K562 (cell line): ENCODE data around the gene CCDC192. TPM values are rescaled to one million over a fixed set of nuclear protein-coding genes. Genes with fewer than 3 reads are reported as not detected.

ENCODE experiments used
- FOXA3 ChIP-seq, 2 experiments: fragments of 450-650 bp in 1 of 2; sonication (generic) in 1 of 2; formaldehyde crosslinking; IDR thresholded peaks in 1 of 2; conservative IDR thresholded peaks in 1 of 2; 2 replicates each; pipeline versions ENCODE4 v1.4.0 to v1.8.0; 2020 to 2022; ENCODE audit warnings: mild to moderate bottlenecking in 2 of 2, missing genetic modification reagents in 1 of 2
- PHB ChIP-seq: fragments of 250-450 bp; sonication (Bioruptor Pico); IDR thresholded peaks from 2 replicates; pipeline ENCODE4 v1.5.0; 2021
- RBM22 ChIP-seq: fragments of 200-400 bp; formaldehyde crosslinking; IDR thresholded peaks from 2 replicates; pipeline ENCODE4 v1.6.1; 2018; ENCODE audit warnings: low read length, low read depth; ENCODE audit not compliant: poor library complexity, severe bottlenecking
- ZNF212 ChIP-seq: fragments of 450-650 bp; formaldehyde crosslinking; IDR thresholded peaks from 2 replicates; pipeline ENCODE4 v1.4.0; 2020; ENCODE audit warnings: mild to moderate bottlenecking
- polyA plus RNA-seq, 8 experiments: library from polyadenylated mRNA; depleted of rRNA in 4 of 8; stranded (reverse) in 5 of 8; unstranded in 3 of 8; fragments of >200 nt; fragmentation: Nextera tagmentation in 2 of 8; fragmentation: Illumina TruSeq in 1 of 8; extraction: Ambion mirVana in 2 of 8; extraction: Trizol in 1 of 8; gene quantifications; 2 replicates each; pipeline versions ENCODE4 v1.2.1 to v1.2.3, GENCODE V29; 2011 to 2014; ENCODE audit warnings: inconsistent platforms in 1 of 8, missing spikeins in 1 of 8
- total RNA-seq, 7 experiments: library from RNA; depleted of rRNA in 6 of 7; stranded (reverse); fragments of >200 nt in 6 of 7; fragmentation: Illumina TruSeq in 2 of 7; extraction: Trizol in 2 of 7; gene quantifications; 2 replicates each; pipeline versions ENCODE4 v1.2.1 to v1.2.3, GENCODE V29; 2011 to 2021; ENCODE audit warnings: low replicate concordance in 1 of 7
- TF ChIP-seq, protein P1 (sequence below), 2 experiments: fragments of 450-650 bp in 1 of 2; sonication (generic) in 1 of 2; formaldehyde crosslinking in 1 of 2; IDR thresholded peaks in 1 of 2; conservative IDR thresholded peaks in 1 of 2; 2 replicates each; pipeline versions ENCODE4 v1.6.1 to v1.8.1; 2016 to 2023; ENCODE audit warnings: mild to moderate bottlenecking in 2 of 2, moderate library complexity in 2 of 2, inconsistent platforms in 1 of 2, missing genetic modification reagents in 1 of 2
- TF ChIP-seq, protein P2 (sequence below): fragments of 250-450 bp; sonication (Bioruptor Pico); IDR thresholded peaks from 2 replicates; pipeline ENCODE4 v1.5.0; 2021; ENCODE audit warnings: mild to moderate bottlenecking, borderline replicate concordance
- TF ChIP-seq, protein P3 (sequence below): fragments of 450-650 bp; IDR thresholded peaks from 2 replicates; pipeline ENCODE4 v1.6.1; 2016; ENCODE audit warnings: borderline replicate concordance

Gene CCDC192
- total and polyA plus RNA-seq, 9 of the 15 experiments (the other 6 are each of a cell fraction or from before 2014, with no cell fraction given) = 0.21 to 0.66 (median 0.38) TPM; not detected in 2

DNA sequence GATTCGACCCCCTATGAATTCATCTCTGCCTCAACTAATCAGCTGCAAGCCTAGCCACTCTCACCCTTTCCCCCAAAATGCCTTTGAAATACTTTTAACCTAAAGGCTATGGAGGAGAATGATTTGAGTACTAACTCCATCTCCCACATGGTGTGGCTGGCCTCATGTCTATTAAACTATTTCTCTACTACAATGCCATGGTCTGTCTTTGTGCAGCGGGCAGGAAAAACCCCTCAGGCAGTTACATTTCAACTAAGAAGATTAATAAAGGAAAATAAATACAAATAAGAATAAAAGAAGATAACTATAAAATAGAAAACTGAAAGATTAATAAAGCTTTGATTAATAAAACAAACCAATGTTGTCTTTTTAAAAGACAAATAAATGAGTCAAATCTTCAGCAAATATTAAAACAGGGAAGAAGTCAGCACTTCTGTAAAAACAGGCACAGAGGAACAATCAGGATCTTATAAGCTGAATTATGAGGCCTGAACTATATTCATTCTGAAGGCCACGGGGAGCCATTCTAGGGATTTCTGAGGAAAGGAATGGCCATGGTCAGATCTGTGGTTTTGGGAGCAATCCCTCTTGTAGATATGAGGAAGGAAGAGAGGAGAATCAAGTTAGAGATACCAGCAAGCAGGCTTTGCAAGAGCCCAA is 264.3 kb downstream of the CCDC192 start (continued):
- TF ChIP-seq FOXA3 (CRISPR knock-in tag; conservative IDR thresholded peaks at IDR 0.05 in 1 of 2, IDR thresholded peaks at IDR 0.05 in 1 of 2) (no peak), ZNF212 (CRISPR knock-in tag) (no peak), RBM22 (no peak), PHB (no peak)
- TF ChIP-seq, protein P1, sequence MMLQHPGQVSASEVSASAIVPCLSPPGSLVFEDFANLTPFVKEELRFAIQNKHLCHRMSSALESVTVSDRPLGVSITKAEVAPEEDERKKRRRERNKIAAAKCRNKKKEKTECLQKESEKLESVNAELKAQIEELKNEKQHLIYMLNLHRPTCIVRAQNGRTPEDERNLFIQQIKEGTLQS (IDR thresholded peaks at IDR 0.05) = no peak
- TF ChIP-seq, protein P1 (CRISPR knock-in tag; conservative IDR thresholded peaks at IDR 0.05) = no peak
- TF ChIP-seq, protein P2, sequence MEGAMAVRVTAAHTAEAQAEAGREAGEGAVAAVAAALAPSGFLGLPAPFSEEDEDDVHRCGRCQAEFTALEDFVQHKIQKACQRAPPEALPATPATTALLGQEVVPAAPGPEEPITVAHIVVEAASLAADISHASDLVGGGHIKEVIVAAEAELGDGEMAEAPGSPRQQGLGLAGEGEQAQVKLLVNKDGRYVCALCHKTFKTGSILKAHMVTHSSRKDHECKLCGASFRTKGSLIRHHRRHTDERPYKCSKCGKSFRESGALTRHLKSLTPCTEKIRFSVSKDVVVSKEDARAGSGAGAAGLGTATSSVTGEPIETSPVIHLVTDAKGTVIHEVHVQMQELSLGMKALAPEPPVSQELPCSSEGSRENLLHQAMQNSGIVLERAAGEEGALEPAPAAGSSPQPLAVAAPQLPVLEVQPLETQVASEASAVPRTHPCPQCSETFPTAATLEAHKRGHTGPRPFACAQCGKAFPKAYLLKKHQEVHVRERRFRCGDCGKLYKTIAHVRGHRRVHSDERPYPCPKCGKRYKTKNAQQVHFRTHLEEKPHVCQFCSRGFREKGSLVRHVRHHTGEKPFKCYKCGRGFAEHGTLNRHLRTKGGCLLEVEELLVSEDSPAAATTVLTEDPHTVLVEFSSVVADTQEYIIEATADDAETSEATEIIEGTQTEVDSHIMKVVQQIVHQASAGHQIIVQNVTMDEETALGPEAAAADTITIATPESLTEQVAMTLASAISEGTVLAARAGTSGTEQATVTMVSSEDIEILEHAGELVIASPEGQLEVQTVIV (CRISPR knock-in tag) = no peak
- TF ChIP-seq, protein P3, sequence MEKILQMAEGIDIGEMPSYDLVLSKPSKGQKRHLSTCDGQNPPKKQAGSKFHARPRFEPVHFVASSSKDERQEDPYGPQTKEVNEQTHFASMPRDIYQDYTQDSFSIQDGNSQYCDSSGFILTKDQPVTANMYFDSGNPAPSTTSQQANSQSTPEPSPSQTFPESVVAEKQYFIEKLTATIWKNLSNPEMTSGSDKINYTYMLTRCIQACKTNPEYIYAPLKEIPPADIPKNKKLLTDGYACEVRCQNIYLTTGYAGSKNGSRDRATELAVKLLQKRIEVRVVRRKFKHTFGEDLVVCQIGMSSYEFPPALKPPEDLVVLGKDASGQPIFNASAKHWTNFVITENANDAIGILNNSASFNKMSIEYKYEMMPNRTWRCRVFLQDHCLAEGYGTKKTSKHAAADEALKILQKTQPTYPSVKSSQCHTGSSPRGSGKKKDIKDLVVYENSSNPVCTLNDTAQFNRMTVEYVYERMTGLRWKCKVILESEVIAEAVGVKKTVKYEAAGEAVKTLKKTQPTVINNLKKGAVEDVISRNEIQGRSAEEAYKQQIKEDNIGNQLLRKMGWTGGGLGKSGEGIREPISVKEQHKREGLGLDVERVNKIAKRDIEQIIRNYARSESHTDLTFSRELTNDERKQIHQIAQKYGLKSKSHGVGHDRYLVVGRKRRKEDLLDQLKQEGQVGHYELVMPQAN = no peak
